SU-DHL-6 (cell line): ENCODE results near the gene PLD1.

Experiments used
- H2AFZ ChIP-seq: fragments of 200-600 bp; sonication (generic); 2 replicates; pipeline ENCODE4 v1.6.1; 2014; ENCODE audit warnings: low read depth, mild to moderate bottlenecking, moderate library complexity, mixed read lengths, antibody characterized with exemption, low read length; ENCODE audit not compliant: severe bottlenecking
- H3F3A ChIP-seq: fragments of 200-600 bp; shearing (Covaris generic); 2 replicates; pipeline ENCODE4 v1.6.0; 2016; ENCODE audit warnings: antibody characterized with exemption, mild to moderate bottlenecking; ENCODE audit not compliant: insufficient read depth
- H3K27ac ChIP-seq: fragments of 200-600 bp; sonication (generic); 2 replicates; pipeline ENCODE4 v1.5.1; 2016; ENCODE audit warnings: low read depth, mild to moderate bottlenecking, low read length, moderate library complexity, mixed read lengths
- H3K27me3 ChIP-seq: fragments of 200-600 bp; sonication (generic), shearing (Covaris generic); 2 replicates; pipeline ENCODE4 v1.6.0; 2014; ENCODE audit warnings: mild to moderate bottlenecking, low read length
- H3K36me3 ChIP-seq: fragments of 200-600 bp; sonication (generic); 2 replicates; pipeline ENCODE4 v1.6.1; 2014; ENCODE audit warnings: mild to moderate bottlenecking, low read length, mixed read lengths
- H3K4me2 ChIP-seq: fragments of 300-600, 200-600 bp; shearing (Covaris generic), sonication (generic); 2 replicates; pipeline ENCODE4 v1.6.0; 2014; ENCODE audit warnings: low read length, low read depth, mild to moderate bottlenecking; ENCODE audit not compliant: poor library complexity, severe bottlenecking
- H3K4me3 ChIP-seq: fragments of 200-600 bp; sonication (generic); 2 replicates; pipeline ENCODE4 v1.5.1; 2014; ENCODE audit warnings: antibody characterized with exemption, low read length, mild to moderate bottlenecking, mixed read lengths; ENCODE audit not compliant: insufficient read depth, poor library complexity, severe bottlenecking
- H3K79me2 ChIP-seq: fragments of 200-600 bp; sonication (generic); 2 replicates; pipeline ENCODE4 v1.6.1; 2014; ENCODE audit warnings: mild to moderate bottlenecking, low read length, moderate library complexity; ENCODE audit not compliant: insufficient read depth
- H3K9ac ChIP-seq: fragments of 200-600 bp; sonication (generic); 2 replicates; pipeline ENCODE4 v1.7.0; 2014; ENCODE audit warnings: mild to moderate bottlenecking, low read length
- H3K9me2 ChIP-seq: fragments of 200-600 bp; sonication (generic); replicated peaks from 2 replicates; pipeline ENCODE4 v1.6.1; 2014; ENCODE audit warnings: low read length; ENCODE audit not compliant: insufficient read depth
- H3K9me3 ChIP-seq: fragments of 200-600 bp; sonication (generic); 2 replicates; pipeline ENCODE4 v1.6.1; 2014; ENCODE audit warnings: low read length, mixed read lengths; ENCODE audit not compliant: insufficient read depth
- H4K20me1 ChIP-seq: fragments of 200-600 bp; sonication (generic); 2 replicates; pipeline ENCODE4 v1.6.1; 2014; ENCODE audit warnings: low read depth, mild to moderate bottlenecking, antibody characterized with exemption, low read length, moderate library complexity, mixed read lengths
- EZH2phosphoT487 ChIP-seq: fragments of 200-600 bp; sonication (generic), shearing (Covaris generic); conservative IDR thresholded peaks from 2 replicates; pipeline ENCODE4 v1.6.1; 2018; ENCODE audit warnings: mild to moderate bottlenecking, antibody characterized with exemption, low read length, moderate library complexity, mixed read lengths
- TF ChIP-seq, protein P1 (sequence below): fragments of 200-600 bp; sonication (generic); IDR thresholded peaks from one replicate; pipeline ENCODE4 v1.5.1; 2017; ENCODE audit warnings: antibody characterized with exemption, mild to moderate bottlenecking, low read length, moderate library complexity; ENCODE audit not compliant: insufficient read depth, poor library complexity, severe bottlenecking

The PLD1 gene

DNA sequence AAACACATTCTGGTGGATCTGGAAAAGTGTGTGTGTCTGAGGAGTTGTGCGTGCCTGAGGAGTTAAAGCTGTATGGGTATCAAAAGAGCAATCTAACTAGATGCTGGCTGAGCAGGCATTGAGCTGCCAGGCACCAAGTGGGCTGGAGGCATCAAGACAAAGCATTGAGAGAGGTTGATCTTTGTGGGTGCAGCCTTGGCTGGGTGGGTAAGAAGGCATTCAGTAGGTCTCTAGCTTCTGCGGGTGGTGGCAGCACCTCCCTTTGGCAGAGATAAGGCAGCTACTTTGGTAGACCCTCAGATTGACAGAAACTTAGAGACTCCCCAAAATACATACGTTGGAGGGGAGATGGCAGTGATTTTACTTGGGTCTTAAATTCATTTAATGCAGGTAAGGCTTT is 17.1 kb upstream of the PLD1 start:
- no peak overlapping the region for H3K27ac ChIP-seq
- H3K9me3 ChIP-seq, result no peaks in the 10 kb centered on the region
- no peaks in the 10 kb centered on the region for H3K79me2 ChIP-seq
- no peaks in the 10 kb centered on the region for H3F3A ChIP-seq
- TF ChIP-seq, protein P1, sequence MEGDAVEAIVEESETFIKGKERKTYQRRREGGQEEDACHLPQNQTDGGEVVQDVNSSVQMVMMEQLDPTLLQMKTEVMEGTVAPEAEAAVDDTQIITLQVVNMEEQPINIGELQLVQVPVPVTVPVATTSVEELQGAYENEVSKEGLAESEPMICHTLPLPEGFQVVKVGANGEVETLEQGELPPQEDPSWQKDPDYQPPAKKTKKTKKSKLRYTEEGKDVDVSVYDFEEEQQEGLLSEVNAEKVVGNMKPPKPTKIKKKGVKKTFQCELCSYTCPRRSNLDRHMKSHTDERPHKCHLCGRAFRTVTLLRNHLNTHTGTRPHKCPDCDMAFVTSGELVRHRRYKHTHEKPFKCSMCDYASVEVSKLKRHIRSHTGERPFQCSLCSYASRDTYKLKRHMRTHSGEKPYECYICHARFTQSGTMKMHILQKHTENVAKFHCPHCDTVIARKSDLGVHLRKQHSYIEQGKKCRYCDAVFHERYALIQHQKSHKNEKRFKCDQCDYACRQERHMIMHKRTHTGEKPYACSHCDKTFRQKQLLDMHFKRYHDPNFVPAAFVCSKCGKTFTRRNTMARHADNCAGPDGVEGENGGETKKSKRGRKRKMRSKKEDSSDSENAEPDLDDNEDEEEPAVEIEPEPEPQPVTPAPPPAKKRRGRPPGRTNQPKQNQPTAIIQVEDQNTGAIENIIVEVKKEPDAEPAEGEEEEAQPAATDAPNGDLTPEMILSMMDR, result no peak
- TF ChIP-seq EZH2phosphoT487, result no peak
- no peaks in the 10 kb centered on the region for H3K9me2 ChIP-seq
- no peaks in the 10 kb centered on the region for H4K20me1 ChIP-seq
- H3K36me3 ChIP-seq, result no peaks in the 10 kb centered on the region
- no peak overlapping the region for H3K4me3 ChIP-seq
- no peaks in the 10 kb centered on the region for H3K27me3 ChIP-seq
- H3K4me2 ChIP-seq, result no peak overlapping the region
- H3K9ac ChIP-seq, result no peak overlapping the region
- H2AFZ ChIP-seq, result no peak overlapping the region

GRCh38 chr3:171825222-171825828 is 15.0 kb upstream of the PLD1 start:
- Histone ChIP-seq H3K36me3 (no peaks in the 10 kb centered on the region), H3K9ac (no peak overlapping the region), H2AFZ (no peak overlapping the region), H3K27me3 (no peaks in the 10 kb centered on the region), H3K4me3 (no peak overlapping the region), H4K20me1 (no peaks in the 10 kb centered on the region), H3F3A (no peaks in the 10 kb centered on the region), H3K27ac (no peak overlapping the region), H3K9me3 (no peaks in the 10 kb centered on the region), H3K9me2 (no peaks in the 10 kb centered on the region), H3K4me2 (no peak overlapping the region), H3K79me2 (no peaks in the 10 kb centered on the region)
- TF ChIP-seq EZH2phosphoT487, result no peak
- TF ChIP-seq, protein P1, result no peak

DNA sequence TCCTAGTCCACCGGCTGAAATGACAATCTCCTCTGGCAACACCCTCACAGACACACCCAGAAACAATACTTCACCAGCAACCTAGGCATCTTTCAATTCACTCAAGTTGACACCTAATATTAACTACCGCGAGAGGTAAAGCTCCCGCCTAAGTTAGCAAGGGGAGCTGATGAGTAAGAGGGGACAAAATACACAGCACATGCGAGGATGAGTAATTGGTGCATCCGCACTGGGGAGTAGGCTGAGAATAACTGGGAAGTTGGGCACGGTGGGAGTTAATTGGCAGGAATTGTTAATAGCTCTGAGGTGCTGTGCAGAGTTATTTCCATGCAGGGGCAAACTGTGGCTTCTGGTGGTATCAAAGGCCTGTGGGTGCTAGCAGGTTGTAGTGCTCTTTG is 14.5 kb upstream of the PLD1 start:
- no peak overlapping the region for H3K9ac ChIP-seq
- no peaks in the 10 kb centered on the region for H3F3A ChIP-seq
- H3K27ac ChIP-seq, result no peak overlapping the region
- TF ChIP-seq, protein P1, result no peak
- no peak for TF ChIP-seq EZH2phosphoT487
- H3K4me3 ChIP-seq, result no peak overlapping the region
- no peaks in the 10 kb centered on the region for H3K27me3 ChIP-seq
- no peaks in the 10 kb centered on the region for H3K36me3 ChIP-seq
- no peaks in the 10 kb centered on the region for H3K79me2 ChIP-seq
- no peaks in the 10 kb centered on the region for H3K9me3 ChIP-seq
- no peak overlapping the region for H2AFZ ChIP-seq
- no peaks in the 10 kb centered on the region for H3K9me2 ChIP-seq
- H4K20me1 ChIP-seq, result no peaks in the 10 kb centered on the region
- no peak overlapping the region for H3K4me2 ChIP-seq
